A549 (cell line): ENCODE results near the gene SSBP3.

ENCODE experiments used
- CHD2 ChIP-seq: fragments of 150-350 bp; IDR thresholded peaks from 2 replicates; pipeline ENCODE4 v1.6.1; 2014; ENCODE audit warnings: low read length; ENCODE audit not compliant: partially characterized antibody
- FOSB ChIP-seq: fragments of 250-450 bp; sonication (Bioruptor Pico); IDR thresholded peaks from 2 replicates; pipeline ENCODE4 v1.5.0; 2020; ENCODE audit warnings: mild to moderate bottlenecking, moderate library complexity
- JUNB ChIP-seq: fragments of >200 bp; sonication (Bioruptor Twin); formaldehyde crosslinking; IDR thresholded peaks from 2 replicates; pipeline ENCODE4 v1.6.1; 2016
- MAZ ChIP-seq: fragments of 150-350 bp; IDR thresholded peaks from 2 replicates; pipeline ENCODE4 v1.6.1; 2014; ENCODE audit warnings: antibody characterized with exemption, low read depth, low read length, borderline replicate concordance
- PHF8 ChIP-seq: fragments of 200-600 bp; sonication (generic); IDR thresholded peaks from 2 replicates; pipeline ENCODE4 v1.6.1; 2016; ENCODE audit warnings: low read depth, mild to moderate bottlenecking, antibody characterized with exemption, moderate library complexity, borderline replicate concordance
- TF ChIP-seq, protein P1 (sequence below): fragments of >200 bp; sonication (Bioruptor Twin); formaldehyde crosslinking; IDR thresholded peaks from 3 replicates; pipeline ENCODE4 v1.5.1; 2016
- TF ChIP-seq, protein P2 (sequence below): IDR thresholded peaks from 2 replicates; pipeline ENCODE4 v1.6.1; 2012; ENCODE audit warnings: low read depth, borderline replicate concordance

DNA sequence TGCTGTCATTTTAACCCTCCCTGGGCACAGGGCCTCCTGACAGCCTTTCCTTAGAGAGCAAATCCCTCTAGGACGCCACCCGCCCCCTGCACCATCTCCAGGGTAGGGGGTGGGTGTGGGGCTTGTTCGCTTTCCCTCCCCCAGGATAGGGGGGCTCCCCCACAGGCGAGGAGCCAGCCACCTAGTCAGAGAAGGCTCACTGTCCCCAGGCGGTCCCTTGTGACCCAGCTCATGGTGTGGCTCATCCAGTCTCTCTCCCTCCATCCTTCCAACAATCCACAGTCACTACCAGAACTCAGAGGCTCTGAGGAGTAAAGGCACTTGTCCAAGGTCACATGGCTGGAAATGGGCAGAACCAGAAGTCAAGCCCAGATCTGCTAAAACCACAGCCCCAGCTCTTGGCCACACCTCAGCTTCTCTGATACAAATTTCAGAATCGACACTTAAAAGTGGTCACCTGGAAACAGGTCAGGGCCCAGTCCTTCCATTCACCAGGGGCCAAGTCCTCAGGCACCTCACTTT, 116.4 kb downstream of the SSBP3 start:
- TF ChIP-seq, protein P1, sequence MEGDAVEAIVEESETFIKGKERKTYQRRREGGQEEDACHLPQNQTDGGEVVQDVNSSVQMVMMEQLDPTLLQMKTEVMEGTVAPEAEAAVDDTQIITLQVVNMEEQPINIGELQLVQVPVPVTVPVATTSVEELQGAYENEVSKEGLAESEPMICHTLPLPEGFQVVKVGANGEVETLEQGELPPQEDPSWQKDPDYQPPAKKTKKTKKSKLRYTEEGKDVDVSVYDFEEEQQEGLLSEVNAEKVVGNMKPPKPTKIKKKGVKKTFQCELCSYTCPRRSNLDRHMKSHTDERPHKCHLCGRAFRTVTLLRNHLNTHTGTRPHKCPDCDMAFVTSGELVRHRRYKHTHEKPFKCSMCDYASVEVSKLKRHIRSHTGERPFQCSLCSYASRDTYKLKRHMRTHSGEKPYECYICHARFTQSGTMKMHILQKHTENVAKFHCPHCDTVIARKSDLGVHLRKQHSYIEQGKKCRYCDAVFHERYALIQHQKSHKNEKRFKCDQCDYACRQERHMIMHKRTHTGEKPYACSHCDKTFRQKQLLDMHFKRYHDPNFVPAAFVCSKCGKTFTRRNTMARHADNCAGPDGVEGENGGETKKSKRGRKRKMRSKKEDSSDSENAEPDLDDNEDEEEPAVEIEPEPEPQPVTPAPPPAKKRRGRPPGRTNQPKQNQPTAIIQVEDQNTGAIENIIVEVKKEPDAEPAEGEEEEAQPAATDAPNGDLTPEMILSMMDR = no peak
- no peak for TF ChIP-seq MAZ
- no peak for TF ChIP-seq CHD2
- TF ChIP-seq PHF8 = no peak
- TF ChIP-seq FOSB (CRISPR knock-in tag) = no peak
- TF ChIP-seq JUNB = no peak
- TF ChIP-seq, protein P2, sequence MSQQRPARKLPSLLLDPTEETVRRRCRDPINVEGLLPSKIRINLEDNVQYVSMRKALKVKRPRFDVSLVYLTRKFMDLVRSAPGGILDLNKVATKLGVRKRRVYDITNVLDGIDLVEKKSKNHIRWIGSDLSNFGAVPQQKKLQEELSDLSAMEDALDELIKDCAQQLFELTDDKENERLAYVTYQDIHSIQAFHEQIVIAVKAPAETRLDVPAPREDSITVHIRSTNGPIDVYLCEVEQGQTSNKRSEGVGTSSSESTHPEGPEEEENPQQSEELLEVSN = no peak
